HG03439 (cell line): ENCODE measurements around the gene COMTD1.

Experiments used
- ATAC-seq: cut with Tn5 transposase; IDR thresholded peaks from one replicate; pipeline ENCODE4 v1.9.1; 2021; ENCODE audit warnings: mild to moderate bottlenecking, moderate library complexity; ENCODE audit not compliant: unreplicated experiment

Gene COMTD1

GRCh38 chr10:75235375-75236177, at the start of gene COMTD1:
Gene COMTD1 (minus strand): TSS chr10:75235957. CDS start chr10:75235928, 29 bp downstream.
- peak; percentile 70 for ATAC-seq

GRCh38 chr10:75283671-75284470, 48.1 kb upstream of the COMTD1 start:
- ATAC-seq, result no peak

GRCh38 chr10:75283078-75283670, 47.4 kb upstream of the COMTD1 start:
- no peak for ATAC-seq

- no peak for ATAC-seq
Observed at GRCh38 chr10:75281974-75282373, 46.2 kb upstream of the COMTD1 start.

- ATAC-seq, result no peak
Observed at GRCh38 chr10:75280236-75280635, 44.5 kb upstream of the COMTD1 start.

- no peak for ATAC-seq
Observed at GRCh38 chr10:75276069-75276872, 40.5 kb upstream of the COMTD1 start.

- no peak for ATAC-seq
Observed at GRCh38 chr10:75272896-75273295, 37.1 kb upstream of the COMTD1 start.

- ATAC-seq, result no peak
Observed at GRCh38 chr10:75272094-75272493, 36.3 kb upstream of the COMTD1 start.

GRCh38 chr10:75269605-75270004, 33.8 kb upstream of the COMTD1 start:
- ATAC-seq, result no peak

GRCh38 chr10:75266945-75267344, 31.2 kb upstream of the COMTD1 start:
- no peak for ATAC-seq

- ATAC-seq, result no peak
Observed at GRCh38 chr10:75265856-75266255, 30.1 kb upstream of the COMTD1 start.

GRCh38 chr10:75263806-75264205, 28.0 kb upstream of the COMTD1 start:
- ATAC-seq, result no peak

- ATAC-seq, result no peak
Observed at GRCh38 chr10:75261813-75262705, 26.3 kb upstream of the COMTD1 start.

- no peak for ATAC-seq
Observed at GRCh38 chr10:75260990-75261389, 25.2 kb upstream of the COMTD1 start.

- no peak for ATAC-seq
Observed at GRCh38 chr10:75254739-75255138, 19.0 kb upstream of the COMTD1 start.

- no peak for ATAC-seq
Observed at GRCh38 chr10:75253281-75254220, 17.8 kb upstream of the COMTD1 start.

- no peak for ATAC-seq
Observed at GRCh38 chr10:75250934-75251333, 15.2 kb upstream of the COMTD1 start.

GRCh38 chr10:75247797-75248196, 12.0 kb upstream of the COMTD1 start:
- ATAC-seq, result no peak

- no peak for ATAC-seq
Observed at GRCh38 chr10:75246506-75246905, 10.7 kb upstream of the COMTD1 start.
